GM12873 (cell line): Measurements from ENCODE around the gene PTPRCAP.

Source experiments
- CTCF ChIP-seq: IDR thresholded peaks from 2 replicates; pipeline ENCODE4 v1.5.1; 2012; ENCODE audit warnings: low read depth, mild to moderate bottlenecking, moderate library complexity, low read length, control low read depth; ENCODE audit not compliant: insufficient read depth; ENCODE audit errors: missing control alignments

The PTPRCAP gene

DNA sequence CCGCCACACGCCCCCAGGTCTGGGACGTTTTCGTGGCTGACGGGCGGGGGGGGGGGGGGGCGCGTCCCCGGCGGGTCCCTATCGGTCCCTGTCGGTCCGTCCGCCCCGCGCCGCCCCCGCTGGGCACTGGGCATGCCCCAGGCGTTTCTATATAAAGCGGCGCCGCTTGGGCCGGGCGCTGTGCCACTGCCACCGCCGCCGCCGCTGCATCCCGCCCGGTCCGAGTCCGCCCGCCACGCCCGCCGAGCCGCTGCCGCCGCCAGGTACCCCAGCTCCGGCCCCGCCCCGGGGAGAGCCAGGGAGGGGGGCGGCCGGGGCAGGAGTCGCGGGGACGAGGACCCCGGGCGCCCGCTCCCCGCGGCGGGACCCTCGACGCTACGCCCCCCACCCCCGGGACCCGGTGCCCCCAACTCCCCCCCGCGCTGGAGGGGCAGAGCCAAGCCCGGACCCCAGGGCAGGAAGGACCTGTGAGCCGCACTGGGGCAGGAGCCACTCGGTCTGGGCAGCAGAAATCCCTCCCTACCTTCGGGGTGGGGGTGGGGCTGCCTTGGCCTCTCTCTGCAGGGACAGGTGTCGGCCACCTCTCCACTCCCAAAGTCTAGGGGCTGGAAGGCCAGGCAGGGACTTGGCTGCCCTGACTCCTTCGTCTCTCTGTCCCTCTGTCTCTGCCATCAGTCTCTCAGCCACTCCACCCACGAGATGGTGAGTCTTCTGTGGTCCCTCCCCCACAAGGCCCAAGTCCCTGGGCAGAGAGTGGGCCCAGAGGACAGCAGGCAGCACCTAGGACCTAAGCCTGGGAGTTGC is 21.8 kb downstream of the PTPRCAP start, which contains the start of gene CARNS1:
CARNS1 (plus strand) TSS at position 178 of the 804 bp plus-strand sequence; CDS start at position 700, 522 bp downstream.
- no peak for TF ChIP-seq CTCF

DNA sequence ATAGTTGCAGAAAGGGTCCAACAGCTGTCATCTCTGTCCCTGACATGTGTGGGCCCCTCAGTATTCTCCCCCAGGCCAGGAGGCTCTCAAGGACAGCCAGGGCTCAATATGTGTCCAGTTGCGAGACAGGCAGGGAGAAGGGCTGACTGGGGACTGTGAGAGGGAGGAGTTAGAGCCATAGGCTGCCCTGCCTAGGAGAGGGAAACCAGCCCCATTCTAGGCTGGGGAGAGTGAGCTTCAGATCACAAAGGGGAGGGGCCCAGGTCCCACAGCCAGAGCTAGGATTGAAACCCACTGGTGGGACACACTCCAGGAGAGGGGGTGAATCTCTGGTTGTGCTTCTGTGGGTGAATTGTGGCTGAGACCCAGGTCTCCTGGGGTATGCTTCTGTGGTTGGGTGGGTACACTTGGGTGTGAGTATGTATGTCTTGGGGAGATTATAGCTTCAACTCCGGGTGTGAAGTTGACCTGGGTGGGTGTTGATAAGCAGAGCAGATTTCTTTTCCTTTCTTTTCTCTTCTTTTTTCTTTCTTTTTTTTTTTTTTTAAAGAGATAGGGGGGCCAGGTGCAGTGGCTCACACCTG is 24.1 kb downstream of the PTPRCAP start:
- TF ChIP-seq CTCF = no peak

DNA sequence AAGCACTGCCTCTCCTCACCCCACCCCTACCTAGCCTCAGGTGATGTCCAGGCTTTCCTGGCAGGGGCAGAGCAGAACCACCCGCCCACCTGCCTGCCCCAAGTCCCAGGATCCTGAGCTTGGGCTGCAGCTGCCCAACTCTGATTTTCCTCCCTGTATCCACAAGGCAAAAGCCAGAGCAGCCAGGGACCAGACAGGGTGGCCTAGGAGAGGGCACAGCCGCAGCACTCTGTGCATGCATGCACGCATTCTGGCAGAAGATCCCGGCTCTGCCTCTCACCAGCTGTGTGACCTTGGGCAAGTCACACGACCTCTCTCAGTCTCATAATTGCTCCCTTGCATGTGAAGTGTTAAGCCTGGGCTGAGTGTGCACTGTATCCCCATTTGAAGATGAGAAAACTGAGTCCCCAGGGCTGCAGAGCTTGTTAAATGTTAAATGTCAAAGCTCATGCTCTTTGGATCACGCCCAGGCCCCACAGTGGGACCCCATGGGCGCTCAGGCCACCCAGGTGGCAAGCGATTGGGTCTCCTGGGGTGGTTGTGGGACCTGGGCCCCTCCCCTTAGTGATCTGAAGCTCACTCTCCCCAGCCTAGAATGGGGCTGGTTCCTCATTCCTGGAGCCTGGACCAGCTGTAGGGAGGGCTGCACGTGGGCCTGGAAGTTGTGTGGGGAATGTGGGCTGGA is 24.8 kb downstream of the PTPRCAP start:
- TF ChIP-seq CTCF = no peak

GRCh38 chr11:67411785-67412152 is 25.7 kb downstream of the PTPRCAP start:
- TF ChIP-seq CTCF = no peak

GRCh38 chr11:67410984-67411784 is 26.3 kb downstream of the PTPRCAP start:
- TF ChIP-seq CTCF = no peak

GRCh38 chr11:67410369-67410831 is 27.1 kb downstream of the PTPRCAP start:
- no peak for TF ChIP-seq CTCF

- TF ChIP-seq CTCF = no peak
Measured at GRCh38 chr11:67409781-67410368, 27.6 kb downstream of the PTPRCAP start.
